Gastrocnemius medialis (tissue), 4 donors: ENCODE data around the gene ESYT1. TPM values are rescaled to one million over a fixed set of nuclear protein-coding genes. Genes with fewer than 3 reads are reported as not detected.

Experiments
- ATAC-seq, 2 donors: fragments of 150-250 bp; one replicate each; pipeline ENCODE4 v1.9.1; 2016
- DNase-seq, 2 donors: peaks; one replicate each; pipeline ENCODE4 v3.0.0-alpha.2; 2019
- H3K27ac ChIP-seq, 4 donors: fragments of 200-600 bp; sonication (generic); 1 replicate in 1 of 4; 2 replicates in 3 of 4; pipeline ENCODE4 v1.5.1; 2016 to 2018; ENCODE audit warnings: mild to moderate bottlenecking in 2 of 4, moderate library complexity in 1 of 4
- H3K27me3 ChIP-seq, 3 donors: fragments of 200-600 bp; sonication (generic) in 2 of 3; 1 replicate in 1 of 3; 2 replicates in 2 of 3; pipeline versions ENCODE4 v1.5.1 to v1.6.0; 2016 to 2019; ENCODE audit warnings: mild to moderate bottlenecking in 1 of 3, moderate library complexity in 1 of 3
- H3K36me3 ChIP-seq, 2 donors: fragments of 200-600 bp; sonication (generic) in 1 of 2; one replicate each; pipeline ENCODE4 v1.5.1; 2017 to 2018
- H3K4me1 ChIP-seq, 2 donors: fragments of 200-600 bp; sonication (generic) in 1 of 2; one replicate each; pipeline ENCODE4 v1.5.1; 2016 to 2017; ENCODE audit warnings: mild to moderate bottlenecking in 2 of 2
- H3K4me3 ChIP-seq, 4 donors: fragments of 200-600 bp; sonication (generic) in 3 of 4; 1 replicate in 1 of 4; 2 replicates in 3 of 4; pipeline ENCODE4 v1.5.1; 2016 to 2019; ENCODE audit warnings: mild to moderate bottlenecking in 2 of 4
- H3K9me3 ChIP-seq, 3 donors: fragments of 200-600 bp; sonication (generic) in 2 of 3; 1 replicate in 1 of 3; 2 replicates in 2 of 3; pipeline ENCODE4 v1.5.1; 2016 to 2019
- POLR2A ChIP-seq, 2 donors: fragments of 450-650 bp; IDR thresholded peaks; one replicate each; pipeline ENCODE4 v1.6.1; 2017; ENCODE audit warnings: antibody characterized with exemption in 2 of 2, mild to moderate bottlenecking in 2 of 2, moderate library complexity in 2 of 2
- in situ Hi-C, 4 donors: fragments of 200-750 bp; cut with MboI; loops; one replicate each; pipeline versions ENCODE4 v1.15.0 to v1.8.0; 2017; ENCODE audit warnings: low sequenced_read_pairs in 4 of 4
- intact Hi-C: fragments of 100-400 bp; cut with DNase I; formaldehyde crosslinking; loops from one replicate; pipeline ENCODE4 v1.15.1; 2023; ENCODE audit warnings: low total_unique reads
- total RNA-seq, 4 donors: library from RNA; depleted of rRNA; stranded (reverse); fragments of >200 nt; gene quantifications; one replicate each; pipeline versions ENCODE4 v1.1.0 to v1.2.3, GENCODE V29; 2016
- TF ChIP-seq, protein P1 (sequence below), 5 experiments: fragments of 450-650 bp in 3 of 5; fragments of 200-600 bp in 2 of 5; sonication (generic) in 2 of 5; IDR thresholded peaks in 4 of 5; conservative IDR thresholded peaks in 1 of 5; 1 replicate in 4 of 5; 2 replicates in 1 of 5; pipeline ENCODE4 v1.5.1; 2016 to 2019; ENCODE audit warnings: antibody characterized with exemption in 5 of 5, mild to moderate bottlenecking in 3 of 5, moderate library complexity in 3 of 5

Gene ESYT1
- total RNA-seq, 4 donors from 2014 or later = 45.9 to 77.7 (median 62.1) TPM

- in situ Hi-C loops = loop anchor here in 3 of 4 donors (5.0 to 10.0 kb wide), 2 partner anchors 58 to 61 kb away; partner anchors contain the start of gene SMARCC2 (in 3 of the 3)
- peaks cover 57 to 64% of the 10 kb centered on the region in 2 donors for H3K4me1 ChIP-seq
- TF ChIP-seq POLR2A (IDR thresholded peaks at IDR 0.05) = no peak
- TF ChIP-seq, protein P1, sequence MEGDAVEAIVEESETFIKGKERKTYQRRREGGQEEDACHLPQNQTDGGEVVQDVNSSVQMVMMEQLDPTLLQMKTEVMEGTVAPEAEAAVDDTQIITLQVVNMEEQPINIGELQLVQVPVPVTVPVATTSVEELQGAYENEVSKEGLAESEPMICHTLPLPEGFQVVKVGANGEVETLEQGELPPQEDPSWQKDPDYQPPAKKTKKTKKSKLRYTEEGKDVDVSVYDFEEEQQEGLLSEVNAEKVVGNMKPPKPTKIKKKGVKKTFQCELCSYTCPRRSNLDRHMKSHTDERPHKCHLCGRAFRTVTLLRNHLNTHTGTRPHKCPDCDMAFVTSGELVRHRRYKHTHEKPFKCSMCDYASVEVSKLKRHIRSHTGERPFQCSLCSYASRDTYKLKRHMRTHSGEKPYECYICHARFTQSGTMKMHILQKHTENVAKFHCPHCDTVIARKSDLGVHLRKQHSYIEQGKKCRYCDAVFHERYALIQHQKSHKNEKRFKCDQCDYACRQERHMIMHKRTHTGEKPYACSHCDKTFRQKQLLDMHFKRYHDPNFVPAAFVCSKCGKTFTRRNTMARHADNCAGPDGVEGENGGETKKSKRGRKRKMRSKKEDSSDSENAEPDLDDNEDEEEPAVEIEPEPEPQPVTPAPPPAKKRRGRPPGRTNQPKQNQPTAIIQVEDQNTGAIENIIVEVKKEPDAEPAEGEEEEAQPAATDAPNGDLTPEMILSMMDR (IDR thresholded peaks at IDR 0.05 in 4 of 5, conservative IDR thresholded peaks at IDR 0.05 in 1 of 5) = no peak
Observed at GRCh38 chr12:56126732-56127239, 1.3 kb upstream of the ESYT1 start.

DNA sequence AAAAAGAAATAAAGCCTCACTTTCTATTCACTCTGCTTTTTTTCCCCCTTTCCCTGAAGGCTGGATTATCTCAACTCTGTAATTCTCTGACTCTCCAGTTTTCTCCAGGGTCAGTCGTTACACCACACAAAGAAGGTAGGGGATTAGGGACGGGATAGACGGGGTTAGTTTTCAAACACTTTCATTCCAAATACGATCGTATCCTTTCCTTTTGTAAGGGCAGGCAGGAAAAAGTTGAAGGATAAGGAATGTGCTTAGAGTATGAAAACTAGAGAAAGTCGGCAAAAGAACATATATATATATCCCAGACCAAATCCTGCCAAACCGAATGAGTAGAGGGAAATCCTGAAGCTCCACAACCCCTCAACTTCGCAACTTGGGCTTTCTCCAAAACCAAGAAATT is 581 bp upstream of the ESYT1 start:
- no peaks in the 10 kb centered on the region for H3K9me3 ChIP-seq
- DNase-seq = no peak
- peak overlapping the region; percentile 39 to 95 (median 62) for H3K4me3 ChIP-seq
- intact Hi-C loops (loop anchor here (1.0 kb wide), 1 partner anchor 8 kb away; no protein-coding TSS in a partner anchor), in situ Hi-C loops (loop anchor here in 3 of 4 donors (5.0 to 10.0 kb wide), 2 partner anchors 57 to 60 kb away; partner anchors contain the start of gene SMARCC2 (in 3 of the 3))
- no peak for ATAC-seq
- no peaks in the 10 kb centered on the region for H3K27me3 ChIP-seq
- H3K4me1 ChIP-seq = peaks cover 50 to 57% of the 10 kb centered on the region in 2 donors
- H3K27ac ChIP-seq = peak overlapping the region; percentile 92 to 99 (median 98)
- TF ChIP-seq POLR2A (IDR thresholded peaks at IDR 0.05) = no peak
- TF ChIP-seq, protein P1 (IDR thresholded peaks at IDR 0.05 in 4 of 5, conservative IDR thresholded peaks at IDR 0.05 in 1 of 5) = no peak
- H3K36me3 ChIP-seq = peaks cover 0 to 27% of the 10 kb centered on the region in 2 donors

More at GRCh38 chr12:56126732-56127239, 1.3 kb upstream of the ESYT1 start:
- H3K27ac ChIP-seq = peak overlapping the region; percentile 92 to 99 (median 98)
- no peak for ATAC-seq
- H3K27me3 ChIP-seq = no peaks in the 10 kb centered on the region
- no peaks in the 10 kb centered on the region for H3K9me3 ChIP-seq
- H3K36me3 ChIP-seq = peaks cover 0 to 20% of the 10 kb centered on the region in 2 donors
- H3K4me3 ChIP-seq = no peak overlapping the region
- intact Hi-C loops = loop anchor here (1.0 kb wide), 4 partner anchors 7 to 98 kb away; partner anchors contain the start of genes MYL6, NABP2 and SMARCC2
- no peak for DNase-seq

- TF ChIP-seq, protein P1 (IDR thresholded peaks at IDR 0.05 in 4 of 5, conservative IDR thresholded peaks at IDR 0.05 in 1 of 5) = no peak
- TF ChIP-seq POLR2A (IDR thresholded peaks at IDR 0.05) = no peak
- DNase-seq (peak in 1 of 2 donors; percentile 39), ATAC-seq (peak; percentile 7 to 8)
Observed at GRCh38 chr12:56128670-56129205, 671 bp downstream of the ESYT1 start.

GRCh38 chr12:56129206-56129941 is 1.3 kb downstream of the ESYT1 start:
- peak; percentile 28 to 57 for DNase-seq
- peak; percentile 8 to 12 for ATAC-seq
- Histone ChIP-seq H3K36me3 (peaks cover 0 to 41% of the 10 kb centered on the region in 2 donors), H3K27me3 (no peaks in the 10 kb centered on the region), H3K27ac (peak overlapping the region; percentile 92 to 99 (median 98)), H3K4me1 (peaks cover 41 to 42% of the 10 kb centered on the region in 2 donors), H3K4me3 (peak overlapping the region; percentile 71 to 95 (median 88)), H3K9me3 (no peaks in the 10 kb centered on the region)
- in situ Hi-C loops = loop anchor here in 3 of 4 donors (5.0 to 10.0 kb wide), 2 partner anchors 55 to 58 kb away; partner anchors contain the start of gene SMARCC2 (in 3 of the 3)
- TF ChIP-seq POLR2A (IDR thresholded peaks at IDR 0.05) = peak in 1 of 2 donors; percentile 57
- TF ChIP-seq, protein P1 (IDR thresholded peaks at IDR 0.05 in 4 of 5, conservative IDR thresholded peaks at IDR 0.05 in 1 of 5) = no peak
- intact Hi-C loops = no loop called here

More at GRCh38 chr12:56128670-56129205, 671 bp downstream of the ESYT1 start:
- Histone ChIP-seq H3K36me3 (peaks cover 0 to 35% of the 10 kb centered on the region in 2 donors), H3K4me1 (peaks cover 44 to 46% of the 10 kb centered on the region in 2 donors), H3K4me3 (peak overlapping the region; percentile 71 to 95 (median 88)), H3K9me3 (no peaks in the 10 kb centered on the region), H3K27ac (peak overlapping the region; percentile 92 to 99 (median 98)), H3K27me3 (no peaks in the 10 kb centered on the region)
- intact Hi-C loops (loop anchor here (1.0 kb wide), 1 partner anchor 24 kb away; the partner anchor contains the start of gene MYL6B), in situ Hi-C loops (loop anchor here in 3 of 4 donors (5.0 to 10.0 kb wide), 2 partner anchors 56 to 59 kb away; partner anchors contain the start of gene SMARCC2 (in 3 of the 3))
